Duodenal mucosa (tissue), 2 donors: Measurements from ENCODE around the gene PLEKHN1.

Experiments used
- H3K27ac ChIP-seq: one replicate; pipeline ENCODE4 v1.7.0; 2013; ENCODE audit warnings: low read depth, low read length
- H3K27me3 ChIP-seq, 2 donors: one replicate each; pipeline ENCODE4 v1.7.0; 2013; ENCODE audit warnings: low read length in 2 of 2, control low read depth in 1 of 2; ENCODE audit not compliant: insufficient read depth in 2 of 2, control insufficient read depth in 1 of 2
- H3K36me3 ChIP-seq, 2 donors: one replicate each; pipeline ENCODE4 v1.7.0; 2013; ENCODE audit warnings: low read length in 2 of 2, control low read depth in 1 of 2; ENCODE audit not compliant: insufficient read depth in 2 of 2, control insufficient read depth in 1 of 2
- H3K4me1 ChIP-seq, 2 donors: one replicate each; pipeline ENCODE4 v1.7.0; 2013; ENCODE audit warnings: low read length in 2 of 2, control low read depth in 1 of 2; ENCODE audit not compliant: insufficient read depth in 2 of 2, control insufficient read depth in 1 of 2
- H3K4me3 ChIP-seq, 2 donors: one replicate each; pipeline ENCODE4 v1.7.0; 2013; ENCODE audit warnings: low read length in 2 of 2, low read depth in 1 of 2
- H3K9ac ChIP-seq, 2 donors: one replicate each; pipeline ENCODE4 v1.7.0; 2013; ENCODE audit warnings: low read length in 2 of 2, low read depth in 1 of 2
- H3K9me3 ChIP-seq, 2 donors: one replicate each; pipeline ENCODE4 v1.7.0; 2013; ENCODE audit warnings: low read length in 2 of 2, control low read depth in 1 of 2; ENCODE audit not compliant: control insufficient read depth in 1 of 2

The PLEKHN1 gene

DNA sequence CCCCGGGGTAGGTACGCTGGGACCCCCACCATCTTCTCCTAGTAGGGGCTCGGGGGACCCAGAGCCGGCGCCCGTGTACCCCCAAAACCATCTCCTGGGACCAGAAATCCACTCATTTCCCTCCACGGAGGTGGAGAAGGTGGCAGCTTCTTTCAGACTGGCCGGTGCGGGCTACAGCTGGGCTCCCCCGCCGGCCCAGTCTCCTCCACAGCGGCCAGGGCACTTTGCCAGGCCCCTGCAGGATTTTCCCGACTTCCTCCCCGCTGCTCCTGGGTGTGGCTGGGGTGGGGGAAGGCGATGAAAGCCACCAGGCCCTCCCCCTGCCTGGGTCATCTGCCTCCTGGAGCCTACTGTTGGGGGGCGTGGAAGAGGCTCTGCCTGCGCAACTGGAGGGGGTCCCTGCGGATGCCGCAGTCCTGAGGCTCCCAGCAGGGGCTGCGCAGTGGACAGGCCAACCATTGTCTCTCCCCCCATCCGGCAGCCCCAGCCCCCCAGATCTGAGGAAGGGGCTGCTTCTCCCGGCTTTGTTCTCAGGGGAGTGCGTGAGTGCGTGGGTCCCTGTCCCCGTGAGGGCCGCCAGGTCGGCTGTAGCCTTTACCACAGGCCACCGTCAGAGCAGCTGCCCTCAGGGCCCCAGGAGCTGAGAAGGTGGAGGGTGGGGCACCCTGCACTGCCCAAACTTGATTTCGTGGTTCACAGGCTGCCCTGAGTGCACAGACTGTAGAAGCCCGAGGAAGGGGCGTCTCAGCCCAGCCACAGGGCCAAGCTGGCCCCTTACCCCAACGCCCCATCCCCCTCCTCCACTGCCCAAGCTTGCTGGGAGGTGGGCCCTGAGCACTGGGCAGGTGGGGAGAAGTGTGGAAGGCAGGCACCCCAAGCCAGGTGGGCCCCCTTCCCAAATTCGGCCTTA, 55.0 kb downstream of the PLEKHN1 start:
- H3K9ac ChIP-seq: no peak overlapping the region

DNA sequence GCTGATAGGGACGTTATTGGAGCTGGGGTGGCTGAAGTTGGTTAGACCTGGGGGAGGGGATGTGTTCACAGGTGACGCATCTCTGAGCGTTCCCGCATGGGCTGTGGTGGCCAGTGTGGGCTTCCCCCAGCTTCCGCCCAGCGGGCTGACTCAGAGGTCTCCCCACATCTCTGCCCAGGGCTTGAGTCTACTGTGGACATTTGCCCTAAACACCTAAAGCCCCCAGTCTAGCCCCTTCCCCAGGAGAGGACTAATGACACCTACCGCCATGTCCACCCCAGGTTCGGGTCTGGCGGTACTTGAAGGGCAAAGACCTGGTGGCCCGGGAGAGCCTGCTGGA, 55.6 kb downstream of the PLEKHN1 start:
- Histone ChIP-seq H3K9ac (no peak overlapping the region), H3K27ac (no peak overlapping the region), H3K36me3 (no peaks in the 10 kb centered on the region), H3K9me3 (no peaks in the 10 kb centered on the region), H3K4me3 (no peak overlapping the region), H3K4me1 (peaks cover 7 to 9% of the 10 kb centered on the region in 2 donors), H3K27me3 (peaks cover 0 to 4% of the 10 kb centered on the region in 2 donors)

More for the DNA sequence above, 55.0 kb downstream of the PLEKHN1 start:
- peaks cover 7 to 9% of the 10 kb centered on the region in 2 donors for H3K4me1 ChIP-seq
- no peak overlapping the region for H3K27ac ChIP-seq
- no peaks in the 10 kb centered on the region for H3K36me3 ChIP-seq
- H3K9me3 ChIP-seq: no peaks in the 10 kb centered on the region
- peak overlapping the region in 1 of 2 donors; percentile 45 for H3K4me3 ChIP-seq
- peaks cover 0 to 4% of the 10 kb centered on the region in 2 donors for H3K27me3 ChIP-seq

DNA sequence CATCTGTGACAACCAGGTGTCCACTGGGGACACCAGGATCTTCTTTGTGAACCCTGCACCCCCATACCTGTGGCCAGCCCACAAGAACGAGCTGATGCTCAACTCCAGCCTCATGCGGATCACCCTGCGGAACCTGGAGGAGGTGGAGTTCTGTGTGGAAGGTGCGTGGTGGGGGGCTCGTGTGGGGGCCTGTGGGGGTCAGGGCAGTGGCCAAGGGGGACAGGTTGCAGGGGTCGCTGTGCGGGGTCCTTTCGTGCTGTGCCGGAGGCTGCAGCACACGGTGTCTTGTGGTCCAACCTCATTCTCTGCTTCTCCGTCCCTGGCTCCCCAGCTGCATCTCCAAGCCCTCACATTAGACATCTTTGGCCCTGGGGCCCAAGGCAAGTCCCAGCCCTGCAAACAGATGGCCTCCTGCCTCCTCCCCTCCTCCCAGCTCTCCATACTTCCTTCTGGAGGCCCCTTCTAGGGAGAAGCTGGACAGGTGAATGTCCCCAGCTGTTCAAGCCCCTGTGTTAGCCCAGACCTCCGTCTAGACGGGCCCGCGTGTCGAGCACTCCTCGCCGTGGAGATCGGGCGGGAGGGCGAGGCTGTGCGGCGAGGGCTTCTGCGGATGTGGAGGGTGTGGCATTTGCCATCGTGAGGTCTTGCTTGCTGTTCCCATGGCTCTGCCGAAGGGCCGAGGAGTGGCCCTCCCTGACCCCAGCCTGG, 56.2 kb downstream of the PLEKHN1 start:
- no peaks in the 10 kb centered on the region for H3K9me3 ChIP-seq
- H3K27me3 ChIP-seq: peaks cover 0 to 4% of the 10 kb centered on the region in 2 donors
- H3K4me1 ChIP-seq: peaks cover 7 to 9% of the 10 kb centered on the region in 2 donors
- H3K4me3 ChIP-seq: no peak overlapping the region
- no peak overlapping the region for H3K27ac ChIP-seq
- H3K36me3 ChIP-seq: peaks cover 0 to 2% of the 10 kb centered on the region in 2 donors
- no peak overlapping the region for H3K9ac ChIP-seq

DNA sequence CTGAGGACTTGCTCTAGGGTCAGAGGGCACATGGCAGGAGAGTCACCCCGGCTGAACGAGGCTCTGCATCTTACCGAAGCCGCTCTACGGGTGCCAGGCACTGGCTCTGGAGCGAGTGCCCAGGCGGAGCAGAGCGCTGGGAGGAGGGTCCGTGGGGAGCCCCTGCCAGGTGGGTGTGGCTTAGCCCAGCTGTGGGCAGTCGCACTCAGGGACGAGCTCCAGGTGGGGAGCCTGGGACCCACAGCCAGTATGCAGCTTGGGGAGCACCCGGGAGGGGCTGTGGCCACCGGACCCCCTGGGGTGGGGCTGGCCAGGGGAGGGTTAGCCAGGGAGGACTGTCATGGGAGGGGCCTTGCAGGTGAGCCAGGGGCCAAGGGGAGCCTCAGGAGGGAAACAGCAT, 57.4 kb downstream of the PLEKHN1 start:
- peaks cover 0 to 4% of the 10 kb centered on the region in 2 donors for H3K27me3 ChIP-seq
- no peaks in the 10 kb centered on the region for H3K9me3 ChIP-seq
- H3K4me3 ChIP-seq: no peak overlapping the region
- no peak overlapping the region for H3K27ac ChIP-seq
- H3K9ac ChIP-seq: no peak overlapping the region
- H3K4me1 ChIP-seq: peaks cover 7 to 9% of the 10 kb centered on the region in 2 donors
- peaks cover 0 to 3% of the 10 kb centered on the region in 2 donors for H3K36me3 ChIP-seq

DNA sequence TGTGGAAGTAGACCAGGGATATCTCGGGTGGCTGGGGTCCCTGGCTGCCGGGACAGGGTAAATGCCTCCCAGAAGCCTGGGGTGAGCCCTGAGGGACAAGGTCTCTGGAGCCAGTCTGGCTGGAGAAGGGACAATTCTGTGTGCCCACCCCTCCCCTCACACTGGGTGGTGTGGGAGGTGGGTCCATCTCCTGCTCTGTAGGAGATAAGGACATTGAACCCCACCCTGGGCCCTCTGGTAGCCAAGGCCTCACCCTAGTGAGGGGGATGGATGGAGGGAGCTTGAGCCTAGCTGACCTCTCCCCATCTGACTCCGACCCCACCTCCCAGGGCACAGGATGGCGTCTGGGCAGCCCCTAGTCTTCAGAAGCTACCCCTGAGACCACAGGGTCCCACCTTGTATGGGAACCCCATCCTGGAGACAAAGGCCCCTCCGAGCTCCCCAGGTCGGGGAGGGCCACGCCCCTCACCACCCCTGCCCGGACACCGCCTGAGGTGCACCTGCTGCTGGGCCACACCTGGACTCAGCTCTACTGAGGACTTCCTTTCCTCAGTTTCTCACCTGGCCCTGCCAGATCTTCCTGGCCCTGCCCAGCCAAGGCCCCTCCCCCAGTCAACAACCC, 58.0 kb downstream of the PLEKHN1 start:
- Histone ChIP-seq H3K27me3 (peaks cover 0 to 4% of the 10 kb centered on the region in 2 donors), H3K9me3 (no peaks in the 10 kb centered on the region), H3K4me3 (no peak overlapping the region), H3K4me1 (peaks cover 7 to 9% of the 10 kb centered on the region in 2 donors), H3K9ac (no peak overlapping the region), H3K36me3 (peaks cover 0 to 3% of the 10 kb centered on the region in 2 donors), H3K27ac (no peak overlapping the region)

DNA sequence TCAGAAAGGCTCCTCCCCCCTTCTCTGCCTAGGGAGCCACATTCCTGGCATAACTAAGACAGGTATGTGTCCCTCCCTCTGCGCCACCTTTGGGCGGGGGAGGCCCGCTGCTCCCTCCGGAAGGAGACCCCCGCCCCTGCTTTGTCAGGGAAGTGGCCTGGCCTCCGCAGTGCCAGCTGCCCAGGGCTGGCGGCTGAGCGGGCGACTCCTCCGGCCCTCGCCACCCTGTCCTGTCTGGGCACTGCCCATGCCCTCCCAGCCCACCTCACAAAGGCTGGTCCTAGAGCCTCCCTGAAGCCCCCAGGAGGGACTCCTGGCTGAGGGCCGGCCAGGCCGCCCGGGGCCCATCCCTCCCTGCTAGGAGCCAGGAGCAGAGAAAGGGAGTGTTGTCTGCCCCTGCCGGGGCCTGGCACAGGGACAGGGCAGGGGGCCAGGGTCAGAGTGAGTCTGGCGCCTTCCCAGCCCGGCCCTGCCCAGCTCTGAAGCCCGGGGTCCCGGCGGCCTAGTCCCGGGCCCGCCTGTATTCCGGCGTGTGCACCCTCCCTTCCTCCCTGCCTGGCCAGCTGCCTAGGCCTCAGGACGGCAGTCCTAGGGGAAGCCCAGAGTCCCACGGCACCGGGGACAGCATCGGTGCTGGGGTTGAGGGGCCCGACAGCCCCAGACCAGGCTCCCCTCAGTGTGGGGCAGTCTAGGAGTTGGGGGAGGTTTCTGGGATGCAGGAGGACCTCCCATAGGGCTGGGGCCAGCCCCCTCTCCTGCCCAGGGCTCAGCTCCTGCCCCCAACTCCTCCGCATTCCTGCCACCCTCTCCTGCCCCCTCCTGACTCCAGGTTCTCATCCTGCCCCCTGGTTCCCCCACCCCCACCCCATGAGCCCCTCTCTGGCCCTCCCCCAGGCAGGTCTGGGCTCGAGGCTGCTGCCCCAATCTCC, 58.8 kb downstream of the PLEKHN1 start:
- Histone ChIP-seq H3K27me3 (peaks cover 0 to 4% of the 10 kb centered on the region in 2 donors), H3K9ac (no peak overlapping the region), H3K9me3 (no peaks in the 10 kb centered on the region), H3K36me3 (peaks cover 0 to 3% of the 10 kb centered on the region in 2 donors), H3K4me1 (peaks cover 7 to 9% of the 10 kb centered on the region in 2 donors), H3K27ac (no peak overlapping the region), H3K4me3 (no peak overlapping the region)
